GM21381 (cell line): ENCODE data around the gene AMBRA1.

Experiments used
- ATAC-seq: cut with Tn5 transposase; IDR thresholded peaks from one replicate; pipeline ENCODE4 v1.9.1; 2021; ENCODE audit warnings: mild to moderate bottlenecking, moderate library complexity; ENCODE audit not compliant: unreplicated experiment

The AMBRA1 gene

DNA sequence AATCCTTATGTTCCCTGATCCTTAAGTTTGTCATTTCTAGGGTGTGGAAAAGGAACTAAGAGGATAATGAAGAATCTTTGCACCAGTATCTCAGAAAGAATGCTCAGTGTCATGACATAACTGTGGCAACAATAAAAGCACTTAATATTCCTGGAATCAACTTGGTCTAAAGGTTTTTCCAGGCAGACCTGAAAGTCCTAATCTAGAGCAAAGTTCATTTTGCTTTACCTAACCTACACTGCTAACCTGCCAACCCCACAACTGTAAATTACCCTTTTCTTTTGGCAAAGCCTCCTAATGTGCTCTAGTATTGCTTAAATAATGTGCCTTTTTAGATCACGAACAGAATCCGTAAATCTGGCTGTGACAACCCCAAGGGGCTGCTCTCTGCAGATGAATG is 82.5 kb downstream of the AMBRA1 start:
- no peak for ATAC-seq

DNA sequence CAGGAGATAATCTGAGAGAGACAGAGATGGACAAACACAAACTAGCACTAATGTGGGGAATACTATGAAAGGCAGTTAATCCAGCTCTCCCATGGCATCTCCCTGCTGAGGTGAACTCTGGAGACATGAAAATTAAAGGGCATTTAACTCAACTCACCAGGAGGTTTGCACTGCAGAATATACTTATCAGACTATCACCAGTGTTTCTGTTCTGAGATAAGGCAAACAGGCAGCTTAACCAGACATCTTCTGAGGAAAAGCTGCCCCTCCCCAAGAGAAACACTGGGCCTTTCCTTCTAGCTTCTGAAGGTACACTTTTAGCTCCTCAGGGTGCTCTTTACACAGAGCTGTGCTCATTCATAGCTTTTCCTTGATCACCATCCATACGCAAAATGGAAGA is 85.5 kb downstream of the AMBRA1 start:
- no peak for ATAC-seq

DNA sequence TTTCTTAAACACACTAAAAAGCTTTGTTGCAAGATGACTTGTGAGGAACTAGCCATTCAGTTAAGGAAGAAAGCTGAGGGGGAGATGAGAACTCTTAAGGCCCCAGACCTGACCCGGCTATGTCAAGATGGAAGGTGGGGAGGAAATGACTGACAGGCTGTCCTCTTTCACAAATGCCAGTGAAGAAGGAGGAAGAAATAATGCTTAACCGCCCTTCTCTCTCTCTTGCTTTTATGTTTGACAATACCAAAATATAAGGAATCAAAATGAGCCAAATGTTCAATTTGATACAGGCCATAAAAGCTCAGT is 87.4 kb downstream of the AMBRA1 start:
- ATAC-seq, result no peak

DNA sequence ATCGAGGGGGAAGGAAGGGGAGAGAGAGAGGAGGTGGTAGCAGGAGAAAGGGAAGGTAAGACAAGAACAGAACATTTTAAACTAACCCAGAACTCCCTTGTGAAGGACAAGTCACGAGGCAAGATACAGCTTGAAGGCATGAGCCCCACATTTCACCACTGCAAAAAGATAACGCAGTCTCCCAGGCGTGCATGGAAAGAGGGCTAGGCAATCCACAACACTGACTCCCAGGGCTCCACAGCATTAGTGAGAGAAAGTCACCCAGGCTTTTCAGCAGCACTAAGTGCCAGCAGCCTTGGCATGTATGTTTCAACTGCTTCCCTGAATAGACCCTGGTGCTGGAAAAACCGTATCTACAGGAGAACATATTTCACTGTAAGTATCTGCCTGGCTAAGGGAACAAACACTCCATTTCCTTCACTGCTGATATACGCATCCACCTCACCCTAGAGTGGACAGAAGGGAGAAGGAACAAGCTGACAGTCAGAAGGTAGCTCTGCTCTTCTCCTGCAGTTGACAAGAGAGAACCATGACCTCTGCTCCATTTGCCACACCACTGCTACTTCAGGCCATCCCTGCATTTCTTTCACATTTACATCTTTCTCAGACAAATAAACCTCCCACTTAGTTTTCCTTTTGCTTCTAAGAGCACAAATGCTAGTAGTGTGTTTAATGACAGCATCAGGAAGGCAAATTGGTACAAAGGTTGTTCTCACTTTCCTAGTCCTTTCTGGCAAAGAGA is 87.9 kb downstream of the AMBRA1 start:
- ATAC-seq, result no peak

DNA sequence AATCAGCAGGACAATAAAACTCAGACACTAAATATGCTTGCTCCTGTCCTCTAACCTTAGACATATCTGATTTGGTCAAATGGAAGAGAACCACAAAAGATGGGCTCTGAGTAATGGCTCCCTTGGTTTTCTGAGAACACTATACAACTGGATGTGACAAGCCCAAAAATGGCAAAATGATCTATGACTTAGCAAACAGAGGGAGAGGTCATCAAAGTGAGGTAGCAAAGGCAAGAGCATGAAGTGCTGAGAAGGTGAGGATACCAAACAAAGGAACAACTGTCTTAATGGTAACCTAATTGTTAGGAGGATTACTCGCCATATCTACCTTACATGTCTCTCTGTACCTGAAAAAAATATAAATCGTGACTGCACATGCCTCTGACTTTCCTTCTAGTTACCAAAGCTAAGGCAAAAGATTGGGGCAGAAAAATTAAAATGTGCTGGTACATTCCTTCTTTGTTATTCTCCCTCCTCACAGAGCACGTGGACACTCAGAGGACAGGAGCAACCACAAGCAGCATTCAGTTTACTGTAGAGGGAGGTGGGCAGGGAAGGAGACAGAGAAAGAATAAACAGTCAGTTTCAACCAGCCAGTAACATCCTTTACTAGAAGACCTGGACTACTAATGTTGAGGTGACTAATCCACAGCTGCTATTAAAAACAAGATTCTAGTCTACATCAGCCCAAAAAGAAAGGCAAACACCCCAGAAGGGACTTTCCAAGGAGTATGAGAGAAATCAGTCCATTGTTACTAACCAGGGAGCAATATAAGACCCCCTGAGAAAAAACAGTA is 88.8 kb downstream of the AMBRA1 start:
- ATAC-seq, result no peak

DNA sequence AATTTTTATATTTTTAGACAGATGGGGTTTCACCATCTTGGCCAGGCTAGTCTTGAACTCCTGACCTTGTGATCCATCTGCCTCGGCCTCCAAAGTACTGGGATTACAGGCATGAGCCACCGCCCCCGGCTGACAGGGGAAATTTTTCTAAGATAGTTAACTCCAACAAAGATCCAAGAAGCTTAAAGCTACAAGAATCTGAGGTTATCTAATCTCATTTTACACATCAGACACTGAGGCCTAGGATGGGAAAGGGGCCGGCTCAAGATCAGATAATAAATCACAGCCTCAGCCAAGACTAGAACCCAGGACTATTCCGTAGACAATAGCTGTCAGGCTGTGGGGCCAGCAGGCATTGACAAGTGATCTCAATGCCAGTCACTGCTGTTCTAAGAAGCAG is 94.0 kb downstream of the AMBRA1 start:
- no peak for ATAC-seq

DNA sequence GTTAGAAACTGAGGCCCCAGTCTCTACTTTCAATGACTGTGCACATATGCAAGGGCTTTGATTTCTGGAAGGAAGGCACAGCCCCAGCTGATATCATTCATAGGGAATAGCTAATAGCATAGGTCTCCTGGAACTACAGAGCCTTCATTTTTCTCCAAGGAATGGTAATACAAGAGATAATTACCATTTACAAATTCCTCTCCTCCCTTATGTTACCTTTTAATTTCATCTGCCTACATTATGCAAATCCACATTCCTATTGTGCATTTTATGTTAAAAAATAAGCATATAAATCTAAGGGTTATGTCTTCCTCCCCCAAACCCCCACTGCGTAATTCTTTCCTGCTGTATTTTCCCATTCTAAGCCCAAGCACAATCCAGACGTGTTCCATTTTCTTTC is 94.9 kb downstream of the AMBRA1 start:
- no peak for ATAC-seq

DNA sequence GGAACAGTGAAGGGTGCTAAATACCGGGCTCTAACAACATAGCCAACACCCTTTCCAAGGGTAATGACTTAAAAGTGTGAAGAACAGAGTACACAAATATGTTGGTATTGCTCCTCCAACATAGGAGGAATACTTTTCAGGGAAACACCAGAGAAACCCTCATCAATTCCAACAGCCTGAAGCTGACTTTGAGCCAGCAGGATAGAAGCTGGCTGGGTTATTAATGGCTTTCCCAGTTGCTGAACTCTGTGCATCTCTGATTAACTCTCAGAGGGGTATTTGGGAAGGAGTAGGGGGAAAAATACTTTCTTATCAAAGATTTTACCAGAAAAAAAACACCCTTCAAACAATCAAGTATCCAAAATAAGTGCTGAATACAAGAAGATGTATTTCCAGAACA is 95.6 kb downstream of the AMBRA1 start:
- no peak for ATAC-seq

DNA sequence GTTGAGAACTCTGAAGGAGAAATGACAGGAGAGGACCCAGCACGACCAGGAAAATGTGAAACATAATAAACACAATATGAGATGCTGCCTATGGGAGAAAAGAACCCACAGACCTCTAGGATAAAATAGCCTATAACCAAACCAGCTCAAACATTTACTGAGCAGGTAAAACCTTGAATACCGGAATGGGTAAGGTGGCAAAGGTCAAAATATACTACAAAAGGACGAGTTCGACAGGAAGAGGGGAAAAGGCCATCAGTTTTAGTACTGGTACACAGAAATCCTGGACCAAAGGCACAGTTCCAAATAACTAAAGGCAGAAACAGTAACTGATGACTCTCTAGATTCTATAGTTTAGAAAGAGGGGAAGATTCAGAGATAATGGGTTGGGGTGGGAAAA is 96.3 kb downstream of the AMBRA1 start:
- no peak for ATAC-seq

DNA sequence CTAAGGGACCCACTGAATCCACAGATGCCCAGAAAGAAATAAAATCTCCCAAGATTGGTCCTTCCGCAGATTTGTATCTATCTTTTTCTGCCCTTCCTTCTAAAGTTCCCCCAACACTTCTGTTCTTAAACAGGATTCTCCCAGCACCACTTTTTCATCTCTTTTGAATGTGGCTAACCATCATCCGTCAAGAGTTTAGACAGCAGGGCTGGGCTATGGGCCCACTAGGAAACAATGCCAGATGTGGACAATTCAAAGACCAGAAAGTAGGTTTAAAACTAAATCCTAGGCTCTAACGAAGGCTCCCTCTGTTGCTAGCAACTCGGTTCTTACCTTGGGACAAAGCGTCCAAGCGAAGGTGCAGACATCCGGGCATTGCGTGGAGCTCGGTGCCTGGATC is 100.0 kb downstream of the AMBRA1 start:
- ATAC-seq, result no peak

DNA sequence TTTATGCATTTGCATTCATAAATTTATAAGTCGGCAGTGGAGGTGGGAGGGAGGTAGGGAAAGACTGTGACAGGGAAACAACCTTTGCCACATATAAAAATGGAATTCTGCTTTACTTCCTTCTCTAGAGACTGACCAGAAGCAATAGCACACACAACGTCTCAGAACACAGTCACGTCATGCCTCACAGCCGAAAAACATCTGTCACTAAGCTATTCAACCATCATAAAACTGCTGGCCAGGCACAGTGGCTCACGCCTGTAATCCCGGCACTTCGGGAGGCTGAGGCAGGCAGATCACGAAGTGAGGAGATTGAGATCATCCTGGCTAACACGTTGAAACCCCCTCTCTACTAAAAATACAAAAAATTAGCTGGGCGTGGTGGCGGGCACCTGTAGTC is 101.3 kb downstream of the AMBRA1 start:
- ATAC-seq, result no peak

DNA sequence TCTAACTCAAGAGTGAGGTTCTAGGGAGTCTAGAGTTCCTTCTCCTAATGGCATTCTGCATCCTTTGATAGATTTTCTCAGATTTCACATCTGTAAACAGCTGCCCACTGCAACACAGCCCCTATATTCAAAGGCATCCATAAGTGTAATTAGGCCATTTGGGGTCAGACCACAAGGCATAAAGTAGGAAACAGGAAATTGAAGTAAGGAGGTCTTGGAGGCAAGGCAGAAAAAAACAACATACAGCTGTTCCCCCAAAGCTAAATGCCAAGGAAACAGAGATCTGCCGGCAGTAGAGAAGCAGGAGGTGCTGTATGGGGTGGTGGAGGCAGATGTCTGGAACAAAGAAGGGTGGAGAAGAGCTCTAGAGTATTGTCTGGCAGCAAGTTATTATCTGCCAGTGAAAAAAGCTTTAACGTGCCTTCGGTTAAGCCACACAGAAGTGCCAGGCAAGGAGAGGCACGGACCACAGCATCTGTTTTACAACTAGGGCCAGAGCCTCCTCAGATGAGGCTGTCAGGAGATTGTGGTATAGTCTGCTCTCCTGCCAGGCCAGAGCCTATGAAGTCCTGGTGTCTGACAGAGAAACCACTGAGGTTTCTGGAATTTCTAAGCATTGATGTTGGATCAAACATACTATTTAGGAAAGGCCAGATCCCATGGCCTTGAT is 102.0 kb downstream of the AMBRA1 start:
- no peak for ATAC-seq

DNA sequence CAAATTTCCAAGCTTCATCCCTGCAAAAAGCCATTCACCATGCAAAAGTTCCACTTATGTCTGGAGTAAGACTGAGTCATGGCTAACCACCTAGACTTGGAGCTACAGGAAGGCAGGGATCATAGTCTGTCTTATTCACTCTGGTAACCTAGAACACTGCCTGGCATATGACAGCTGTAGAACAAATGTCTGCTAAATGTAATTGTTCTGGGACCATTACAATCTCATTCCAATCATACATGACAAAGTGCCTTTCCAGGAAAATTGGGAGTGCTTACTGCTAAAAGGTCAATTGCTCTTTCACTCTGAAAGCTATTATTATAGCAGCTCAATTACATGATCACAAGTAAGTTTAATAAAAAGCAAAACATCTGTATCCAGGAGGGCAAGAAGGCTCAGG is 103.2 kb downstream of the AMBRA1 start:
- no peak for ATAC-seq

DNA sequence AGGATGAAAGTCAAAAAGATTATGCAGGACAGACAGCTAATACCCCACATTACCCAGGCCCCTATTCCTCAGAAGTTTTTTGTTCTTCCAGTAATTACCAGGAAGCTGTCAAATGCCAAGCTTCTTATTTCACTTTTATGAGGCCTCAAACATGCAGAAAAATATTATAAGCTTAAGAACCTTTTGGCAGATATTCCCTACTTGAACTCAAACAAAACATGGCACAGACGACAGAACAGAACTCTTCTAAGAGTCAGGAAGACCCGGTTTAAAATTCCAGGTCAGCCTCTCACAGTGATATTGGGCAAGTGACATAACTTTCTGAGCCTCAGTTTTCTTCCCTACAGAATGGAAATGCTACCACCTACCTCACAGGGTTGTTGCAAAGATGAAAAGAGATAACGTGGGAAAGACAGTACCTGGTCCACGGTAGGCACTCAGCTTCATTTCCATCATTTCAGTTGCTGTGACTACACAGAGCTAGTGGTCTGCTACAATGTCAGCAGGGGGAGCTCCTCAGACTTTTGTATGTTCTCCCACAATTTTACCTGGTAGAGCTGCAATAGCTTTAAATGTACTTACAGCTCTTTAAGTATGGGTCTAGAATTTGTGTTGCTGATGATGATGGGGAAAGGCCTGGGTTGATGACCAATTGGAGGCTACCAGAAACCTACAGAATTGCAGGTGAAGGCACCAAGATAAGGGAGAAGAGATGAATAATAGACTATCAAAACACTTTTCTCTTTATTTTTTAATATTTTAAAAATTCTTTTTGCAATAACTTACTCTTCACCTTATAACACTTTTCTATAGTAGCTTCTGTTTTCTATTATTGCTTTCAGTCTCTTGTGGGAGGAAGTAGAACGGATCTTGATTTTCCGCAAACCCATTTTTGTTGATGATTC is 103.9 kb downstream of the AMBRA1 start:
- no peak for ATAC-seq

DNA sequence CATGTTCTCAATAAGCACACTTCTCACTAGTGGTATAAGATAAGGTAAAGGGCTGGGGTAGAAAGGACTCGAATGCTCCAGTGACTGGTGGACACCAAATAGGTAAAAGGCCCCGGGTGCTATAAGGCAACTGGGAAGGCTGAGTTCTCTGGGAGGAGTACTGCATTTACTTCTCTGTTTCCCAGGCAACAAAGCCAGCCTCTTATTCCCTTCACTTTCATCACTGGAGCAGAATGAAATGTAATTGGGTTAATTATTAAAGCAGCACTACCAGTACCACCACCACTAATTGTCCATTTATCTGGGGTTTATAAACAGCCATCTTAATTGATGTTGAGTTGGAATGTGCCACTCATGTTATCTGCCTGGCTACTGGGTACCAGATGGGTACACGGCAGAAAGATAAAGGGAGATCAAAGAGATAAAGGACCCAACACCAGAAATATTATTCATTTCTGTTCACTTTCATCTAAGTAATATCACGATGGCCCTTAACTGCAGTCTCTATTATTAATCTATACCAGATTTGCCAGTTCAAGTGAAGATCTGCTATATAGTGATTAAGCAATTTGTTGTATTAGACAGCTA is 107.9 kb downstream of the AMBRA1 start:
- ATAC-seq, result no peak

DNA sequence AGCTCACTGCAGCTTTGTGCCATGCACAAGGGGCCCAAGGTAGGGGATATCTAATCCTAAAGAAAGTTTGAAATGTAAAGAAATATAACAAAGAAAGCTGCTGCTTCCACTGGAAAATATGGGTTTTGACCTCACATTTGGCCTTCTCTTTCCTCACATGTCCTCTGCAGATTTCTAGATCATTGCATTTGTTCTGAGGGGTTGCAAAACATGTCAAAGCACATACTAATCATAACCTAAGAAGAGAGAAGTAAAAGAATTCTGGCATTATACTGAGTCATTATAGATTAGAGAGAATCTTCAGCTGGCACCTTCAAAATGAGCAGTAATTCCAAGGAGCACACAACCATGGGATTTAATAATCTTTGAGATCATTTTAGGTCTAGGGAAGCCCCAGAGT is 109.7 kb downstream of the AMBRA1 start:
- no peak for ATAC-seq

DNA sequence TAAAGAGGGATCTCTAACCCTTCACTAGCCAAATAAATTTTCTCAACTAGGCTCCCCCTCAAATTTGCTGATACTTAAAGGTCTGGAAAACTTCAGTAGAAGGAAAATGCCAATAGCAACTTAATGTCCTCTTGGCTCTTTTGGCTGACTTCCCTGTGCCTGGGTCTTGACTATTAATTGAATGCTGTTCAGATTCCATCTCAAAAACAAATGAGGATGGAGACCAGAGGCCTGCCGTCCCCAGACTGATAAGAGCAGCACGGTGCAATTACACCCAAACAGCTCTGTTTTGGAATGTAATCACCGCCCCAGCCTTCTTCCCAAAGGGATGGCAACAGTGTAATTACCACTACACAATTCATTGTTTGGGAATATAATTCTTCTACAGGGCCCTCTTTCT is 112.9 kb downstream of the AMBRA1 start:
- ATAC-seq, result no peak

DNA sequence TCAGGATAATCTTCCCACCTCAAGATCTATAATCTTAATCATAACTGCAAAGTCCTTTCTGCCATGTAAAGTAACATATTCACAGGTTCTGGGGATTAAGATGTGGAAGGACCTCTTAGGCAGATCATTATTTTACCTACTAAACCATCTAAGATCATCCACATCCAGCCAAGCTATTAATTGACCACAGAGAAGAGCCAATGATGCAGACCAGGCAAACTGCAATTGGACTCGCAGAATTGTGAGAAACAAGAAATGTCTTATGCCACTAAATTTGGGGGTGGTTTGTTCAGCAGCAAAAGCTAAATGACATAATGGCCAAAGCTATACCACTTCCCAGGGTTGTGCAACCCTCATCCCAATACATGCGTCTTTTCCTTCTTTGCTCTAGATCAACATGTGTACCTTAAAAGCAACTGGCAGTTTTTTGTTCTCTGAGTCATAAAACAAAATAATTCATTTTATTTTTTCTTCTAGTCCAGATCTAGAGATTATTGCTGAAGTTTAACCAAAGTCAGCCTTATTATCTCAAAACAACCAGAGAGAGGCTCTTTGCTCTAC is 113.6 kb downstream of the AMBRA1 start:
- no peak for ATAC-seq

DNA sequence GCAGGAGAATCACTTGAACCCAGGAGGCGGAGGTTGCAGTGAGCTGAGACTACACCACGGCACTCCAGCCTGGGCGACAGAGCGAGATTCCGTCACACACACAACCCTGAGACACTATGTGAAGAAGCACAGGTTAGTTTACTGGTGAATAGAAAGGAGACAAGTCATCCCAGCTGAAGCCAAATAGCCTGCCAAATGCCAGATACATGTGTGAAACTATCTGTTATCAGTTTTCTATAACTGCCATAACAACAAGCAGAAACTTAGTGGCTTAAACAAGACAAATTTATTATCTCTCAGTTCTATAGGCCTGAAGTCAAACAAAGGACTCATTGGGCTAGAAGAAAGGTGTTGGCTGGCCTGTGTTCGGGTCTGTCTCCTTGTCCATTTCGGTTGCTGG is 114.2 kb downstream of the AMBRA1 start:
- no peak for ATAC-seq

DNA sequence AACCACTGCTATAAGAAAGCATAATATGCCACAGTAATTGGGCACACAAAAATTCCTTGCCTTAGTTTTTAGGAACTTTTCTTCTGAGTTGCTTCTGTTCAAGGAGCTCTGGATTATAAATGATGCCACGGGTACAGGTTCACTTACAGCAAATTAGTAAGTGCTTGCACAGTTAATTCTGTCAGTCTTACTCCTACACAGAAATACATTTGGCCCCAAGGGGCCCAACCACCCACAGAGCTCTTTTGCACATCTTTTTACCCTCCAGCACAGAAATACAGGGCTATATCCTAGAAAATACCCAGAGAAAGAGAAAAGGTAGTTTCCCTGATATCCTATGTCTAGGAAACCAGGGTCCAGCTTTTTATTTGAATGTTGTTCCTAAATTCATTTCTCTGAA is 115.6 kb downstream of the AMBRA1 start:
- no peak for ATAC-seq

DNA sequence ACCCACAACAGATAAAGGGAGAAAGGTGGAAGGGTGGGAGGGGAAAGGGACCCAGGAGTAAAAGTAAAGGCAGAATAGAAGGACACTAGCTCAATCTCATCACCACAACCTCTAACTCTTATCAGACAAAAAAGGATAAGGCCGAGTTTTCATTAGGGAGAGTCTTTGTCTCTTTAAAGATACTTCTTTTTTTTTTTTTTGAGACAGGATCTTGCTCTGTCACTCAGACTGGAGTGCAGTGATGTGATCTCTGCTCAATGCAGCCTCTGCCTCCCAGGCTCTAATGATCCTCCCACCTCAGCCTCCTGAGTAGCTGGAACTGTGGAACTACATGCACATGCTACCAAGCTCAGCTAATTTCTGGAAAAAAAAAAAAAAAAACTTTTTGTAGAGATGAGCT is 116.7 kb downstream of the AMBRA1 start:
- ATAC-seq, result no peak
